ENCODE results near the gene GSTM3.
A peak's percentile ranks its signal among the peaks of the same experiment; 100 is the strongest.

- peak; percentile 95 for TF ChIP-seq CTCF (IDR thresholded peaks at IDR 0.05; ENCODE audit: poor library complexity)
- TF ChIP-seq EZH2phosphoT487 (IDR thresholded peaks at IDR 0.05; ENCODE audit: low read depth, severe bottlenecking, unreplicated experiment): no peak
- no peak for TF ChIP-seq EZH2 (IDR thresholded peaks at IDR 0.05; ENCODE audit: borderline replicate concordance)
Observed at GRCh38 chr1:109773203-109773899, 32.5 kb upstream of the GSTM3 start.
